MCF 10A (cell line): ENCODE measurements around the gene SMIM35. TPM values are rescaled to one million over a fixed set of nuclear protein-coding genes. Genes with fewer than 3 reads are reported as not detected.

ENCODE experiments used
- BruUV-seq: library from RNA; stranded (reverse); fragments of 400-500 nt; replicated peaks from 2 replicates; lab custom pipeline; 2021; lab: Mats Ljungman, UMichigan
- CTCF ChIA-PET: fragments of 300-600 bp; sonication (Branson Sonifier 250); formaldehyde crosslinking; extraction: SDS; loops from one replicate; lab custom pipeline; 2021; ENCODE audit warnings: antibody characterized with exemption, inconsistent platforms; lab: Yijun Ruan, JAX
- POLR2A ChIA-PET: fragments of 300-600, 350-650 bp; sonication (Branson Sonifier 250); formaldehyde crosslinking; extraction: SDS; loops from one replicate; lab custom pipeline; 2020; ENCODE audit warnings: antibody characterized with exemption, inconsistent platforms; lab: Yijun Ruan, JAX
- DNase-seq: peaks from one replicate; pipeline ENCODE4 v3.0.0-alpha.2; 2018; ENCODE audit not compliant: unreplicated experiment
- H3K27ac Mint-ChIP-seq: one replicate; pipeline ENCODE4 v1.8.0; 2022; ENCODE audit warnings: mild to moderate bottlenecking, low read depth, mixed read lengths; ENCODE audit not compliant: unreplicated experiment
- H3K27me3 Mint-ChIP-seq: one replicate; pipeline ENCODE4 v1.8.0; 2022; ENCODE audit warnings: mixed read lengths; ENCODE audit not compliant: insufficient read depth, unreplicated experiment
- H3K36me3 Mint-ChIP-seq: one replicate; pipeline ENCODE4 v1.8.0; 2022; ENCODE audit warnings: mild to moderate bottlenecking, moderate library complexity, mixed read lengths; ENCODE audit not compliant: insufficient read depth, unreplicated experiment
- H3K4me1 Mint-ChIP-seq: one replicate; pipeline ENCODE4 v1.8.0; 2022; ENCODE audit warnings: mixed read lengths; ENCODE audit not compliant: insufficient read depth, unreplicated experiment
- H3K4me3 Mint-ChIP-seq: one replicate; pipeline ENCODE4 v1.8.0; 2022; ENCODE audit warnings: mild to moderate bottlenecking, moderate library complexity, mixed read lengths; ENCODE audit not compliant: unreplicated experiment
- H3K9me3 Mint-ChIP-seq: one replicate; pipeline ENCODE4 v1.8.0; 2022; ENCODE audit warnings: mixed read lengths; ENCODE audit not compliant: unreplicated experiment
- CTCF ChIP-seq: fragments of 200-600 bp; IDR thresholded peaks from one replicate; pipeline ENCODE4 v1.8.0; 2022; ENCODE audit warnings: antibody characterized with exemption, mild to moderate bottlenecking; ENCODE audit not compliant: unreplicated experiment
- intact Hi-C: fragments of 100-400 bp; cut with micrococcal nuclease; formaldehyde crosslinking; loops from 2 replicates; pipeline ENCODE4 v1.14.1; 2022
- total RNA-seq: library from RNA; stranded (reverse); gene quantifications from 2 replicates; pipeline ENCODE4 v1.2.3, GENCODE V29; 2022

Gene SMIM35
- total RNA-seq, 1 experiment from 2014 or later: not detected

GRCh38 chr11:118100691-118101232 is 14.0 kb upstream of the SMIM35 start:
- ChIA-PET POLR2A (interaction anchor here (1.3 kb wide), 1 partner anchor 43 kb away, joined by 3 read pairs; no protein-coding TSS in a partner anchor), CTCF (no interaction called here)
- no peaks in the 10 kb centered on the region for H3K9me3 Mint-ChIP-seq
- H3K36me3 Mint-ChIP-seq: no peaks in the 10 kb centered on the region
- peaks cover 12% of the 10 kb centered on the region for H3K27me3 Mint-ChIP-seq
- no peak for DNase-seq
- H3K4me1 Mint-ChIP-seq: no peaks in the 10 kb centered on the region
- no TSS peak for BruUV-seq
- intact Hi-C loops: no loop called here
- H3K27ac Mint-ChIP-seq: no peak overlapping the region
- no peak overlapping the region for H3K4me3 Mint-ChIP-seq
- no peak for TF ChIP-seq CTCF

GRCh38 chr11:118099838-118100556 is 13.2 kb upstream of the SMIM35 start:
- no TSS peak for BruUV-seq
- Mint-ChIP-seq H3K27ac (no peak overlapping the region), H3K4me3 (no peak overlapping the region), H3K9me3 (no peaks in the 10 kb centered on the region), H3K4me1 (no peaks in the 10 kb centered on the region), H3K27me3 (peaks cover 12% of the 10 kb centered on the region), H3K36me3 (no peaks in the 10 kb centered on the region)
- ChIA-PET CTCF (no interaction called here), POLR2A (no interaction called here)
- no peak for TF ChIP-seq CTCF
- no peak for DNase-seq
- intact Hi-C loops: no loop called here

GRCh38 chr11:118098996-118099837 is 12.5 kb upstream of the SMIM35 start:
- intact Hi-C loops: no loop called here
- no TSS peak for BruUV-seq
- Mint-ChIP-seq H3K4me1 (no peaks in the 10 kb centered on the region), H3K27ac (no peak overlapping the region), H3K4me3 (no peak overlapping the region), H3K36me3 (no peaks in the 10 kb centered on the region), H3K27me3 (peaks cover 12% of the 10 kb centered on the region), H3K9me3 (no peaks in the 10 kb centered on the region)
- no peak for TF ChIP-seq CTCF
- CTCF ChIA-PET: no interaction called here
- DNase-seq: no peak
- POLR2A ChIA-PET: no interaction called here

- Mint-ChIP-seq H3K4me1 (no peaks in the 10 kb centered on the region), H3K27me3 (peaks cover 12% of the 10 kb centered on the region), H3K27ac (no peak overlapping the region), H3K36me3 (no peaks in the 10 kb centered on the region), H3K9me3 (no peaks in the 10 kb centered on the region), H3K4me3 (no peak overlapping the region)
- BruUV-seq: no TSS peak
- ChIA-PET POLR2A (no interaction called here), CTCF (interaction anchor here (1.0 kb wide), 1 partner anchor 13 kb away, joined by 3 read pairs; no protein-coding TSS in a partner anchor)
- intact Hi-C loops: no loop called here
- no peak for DNase-seq
- TF ChIP-seq CTCF: no peak
Measured at GRCh38 chr11:118095967-118096367, 9.2 kb upstream of the SMIM35 start.
